Measurements from ENCODE around the gene ABCG1.

- TF ChIP-seq POLR2A (IDR thresholded peaks at IDR 0.05) (no peak), POLR2AphosphoS5 (IDR thresholded peaks at IDR 0.05) (no peak), CTCF (IDR thresholded peaks at IDR 0.05) (no peak)
These were observed 5.1 kb downstream of the ABCG1 start for GRCh38 chr21:42223826-42224575.

Measured in suprapubic skin (tissue), 4 donors.